T-helper 2 cell treated with Interferon-gamma antibody and Interleukin-4, amounts not matched to agents 100 ng/mL and 5 ng/mL, for 36 hours (primary cell): ENCODE data around the gene FLT1. TPM values are rescaled to one million over a fixed set of nuclear protein-coding genes. Genes with fewer than 3 reads are reported as not detected.

Experiments used
- intact Hi-C: fragments of 100-400 bp; cut with micrococcal nuclease; formaldehyde crosslinking; loops from one replicate; pipeline ENCODE4 v1.15.1; 2023
- total RNA-seq: library from RNA; stranded (reverse); gene quantifications from 2 replicates; pipeline ENCODE4 v1.2.3, GENCODE V29; 2022

FLT1 gene
- total RNA-seq, 1 donor from 2014 or later = 0.82 TPM

- intact Hi-C loops = loop anchor here (1.0 to 5.0 kb wide), 3 partner anchors 312 to 471 kb away; partner anchors contain the start of gene POMP
Measured at GRCh38 chr13:28324181-28324789, 170.6 kb downstream of the FLT1 start.

DNA sequence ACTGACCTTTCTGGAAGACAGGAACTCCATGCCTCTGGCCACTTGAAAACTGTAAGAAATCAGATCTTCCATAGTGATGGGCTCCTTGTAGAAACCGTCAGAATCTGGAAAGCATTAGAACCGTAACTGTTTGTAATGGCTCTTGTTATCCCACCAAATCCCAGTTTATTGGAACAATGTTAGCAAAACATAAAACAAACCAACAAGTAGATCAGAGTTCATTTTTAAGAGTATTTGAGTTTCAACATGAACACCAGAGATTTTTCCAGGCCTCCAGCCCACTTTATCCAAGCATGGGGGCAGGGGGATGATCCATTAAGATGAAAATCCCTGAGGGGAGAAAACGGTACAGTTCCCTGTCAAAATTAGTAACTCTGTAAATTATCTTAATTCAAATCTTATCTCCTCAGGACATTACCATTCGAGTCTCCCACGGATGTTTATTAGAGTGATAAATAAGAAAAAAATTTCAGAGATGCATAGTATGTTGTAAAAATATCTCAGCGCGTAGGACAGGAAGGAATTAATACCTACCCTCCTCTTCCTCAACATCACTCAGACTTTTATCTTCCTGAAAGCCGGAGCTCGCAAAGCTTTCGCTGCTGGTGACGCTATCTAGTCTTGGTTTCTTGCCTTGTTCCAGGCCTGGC, 172.5 kb downstream of the FLT1 start:
- intact Hi-C loops = loop anchor here (5.0 kb wide), 1 partner anchor 335 kb away; the partner anchor contains the start of gene POMP

GRCh38 chr13:28321756-28322155, 173.2 kb downstream of the FLT1 start:
- intact Hi-C loops = loop anchor here (5.0 kb wide), 1 partner anchor 336 kb away; the partner anchor contains the start of gene POMP

DNA sequence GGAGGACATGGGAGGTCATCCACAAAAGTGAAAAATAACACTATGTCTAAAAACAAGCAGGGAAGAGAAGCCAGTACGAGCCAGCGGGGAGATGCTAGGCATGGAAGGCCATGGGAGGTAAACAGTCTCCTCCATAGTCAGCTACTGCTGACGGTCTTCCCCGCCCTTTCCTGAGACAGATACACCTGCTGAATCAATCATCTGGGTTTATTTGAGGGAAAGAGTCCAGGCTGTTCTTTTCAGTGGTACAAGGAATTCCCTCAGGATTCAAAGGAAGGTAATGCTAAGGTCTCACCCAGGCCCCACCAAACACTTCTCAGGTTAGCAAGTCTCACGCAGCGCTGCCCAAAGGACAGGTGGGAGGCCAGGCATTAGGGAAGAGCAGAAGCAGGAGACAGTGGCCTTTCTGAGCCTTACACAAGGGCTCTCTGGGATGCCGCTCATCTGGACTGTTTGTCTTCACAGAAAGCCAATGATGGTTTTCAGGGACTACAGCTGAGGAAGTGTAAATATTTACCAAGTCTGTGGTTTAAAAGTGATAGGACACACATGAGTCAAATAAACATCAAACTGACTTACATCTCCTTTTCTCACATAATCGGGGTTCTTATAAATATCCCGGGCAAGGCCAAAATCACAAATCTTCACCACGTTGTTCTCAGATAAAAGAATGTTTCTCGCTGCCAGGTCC, 173.9 kb downstream of the FLT1 start:
- intact Hi-C loops = loop anchor here (5.0 kb wide), 1 partner anchor 336 kb away; the partner anchor contains the start of gene POMP

DNA sequence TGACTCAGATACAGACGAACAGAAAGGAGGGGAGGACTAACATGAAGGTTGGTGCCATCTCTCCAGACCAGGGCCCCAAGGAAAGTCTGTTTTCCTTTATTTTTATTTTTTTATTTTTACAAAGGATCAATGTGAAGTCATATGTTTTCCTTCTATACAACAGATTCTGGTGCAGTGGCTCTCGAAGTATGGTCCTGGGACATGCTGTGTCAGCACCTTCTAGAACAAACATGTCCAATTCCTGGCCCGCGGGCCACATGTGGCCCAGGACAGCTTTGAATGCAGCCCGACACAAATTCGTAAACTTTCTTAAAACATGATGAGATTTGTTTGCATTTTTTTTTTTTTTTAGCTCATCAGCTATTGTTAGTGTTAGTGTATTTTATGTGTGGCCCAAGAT, 174.7 kb downstream of the FLT1 start:
- intact Hi-C loops = loop anchor here (5.0 kb wide), 1 partner anchor 337 kb away; the partner anchor contains the start of gene POMP

DNA sequence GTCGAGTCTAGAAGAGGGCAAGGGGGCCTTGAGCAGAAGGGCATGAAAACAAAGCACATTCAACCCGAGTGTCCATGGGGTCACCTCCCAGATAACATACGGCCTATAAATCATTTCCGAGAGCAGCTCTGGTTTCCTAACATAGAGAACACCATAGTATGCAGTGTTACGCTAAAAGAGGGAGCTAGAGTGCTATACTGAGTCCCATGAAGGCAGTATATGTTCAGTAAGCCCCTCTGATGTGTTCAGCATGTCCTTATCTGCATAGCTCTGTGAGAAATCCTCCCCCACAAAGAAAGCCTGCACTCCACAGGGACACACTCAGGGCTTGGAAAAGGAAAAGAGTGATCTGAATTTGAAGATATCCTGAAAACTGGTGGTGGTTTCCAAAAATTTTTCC, 175.4 kb downstream of the FLT1 start:
- intact Hi-C loops = no loop called here

DNA sequence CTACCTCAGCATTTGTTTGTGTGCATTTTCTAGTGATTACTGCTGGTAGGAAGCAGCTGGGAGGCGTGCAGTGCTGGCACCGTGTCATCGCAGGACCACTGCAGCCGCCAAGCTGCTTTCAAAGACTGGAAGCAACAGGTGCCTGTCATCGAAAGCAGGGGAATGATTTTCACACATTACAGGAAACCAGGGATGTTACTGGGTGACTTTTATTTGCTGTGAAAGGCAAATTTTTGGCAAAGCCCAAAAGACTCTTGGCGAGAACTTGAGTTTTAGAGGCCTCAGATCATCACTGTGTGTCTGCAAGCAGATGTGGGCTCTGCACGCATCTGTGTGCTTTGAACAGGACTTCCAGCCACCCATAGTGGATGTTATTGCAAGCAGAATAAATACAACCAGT, 176.4 kb downstream of the FLT1 start:
- intact Hi-C loops = no loop called here

- intact Hi-C loops = no loop called here
Measured at GRCh38 chr13:28316836-28317235, 178.1 kb downstream of the FLT1 start.

DNA sequence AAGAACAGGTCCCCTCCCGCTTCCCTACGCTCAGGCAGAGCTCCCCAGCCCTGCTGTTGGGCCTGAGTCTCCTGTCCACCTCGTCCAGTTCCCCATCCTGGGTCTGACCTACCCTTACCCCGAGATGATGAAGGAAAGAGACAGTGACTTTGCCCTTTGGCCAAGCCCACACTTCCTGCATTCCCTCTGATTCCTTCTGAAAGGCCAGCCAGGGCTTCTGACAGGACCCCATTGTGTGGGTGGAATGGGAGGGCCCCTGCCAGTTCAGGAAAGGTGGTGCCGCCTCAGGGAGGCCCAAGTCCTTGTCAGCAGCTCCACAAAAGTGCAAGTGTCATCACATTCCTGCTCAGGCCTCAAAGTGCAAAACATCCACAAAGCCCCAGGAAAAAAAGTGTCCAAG, 178.8 kb downstream of the FLT1 start:
- intact Hi-C loops = no loop called here

DNA sequence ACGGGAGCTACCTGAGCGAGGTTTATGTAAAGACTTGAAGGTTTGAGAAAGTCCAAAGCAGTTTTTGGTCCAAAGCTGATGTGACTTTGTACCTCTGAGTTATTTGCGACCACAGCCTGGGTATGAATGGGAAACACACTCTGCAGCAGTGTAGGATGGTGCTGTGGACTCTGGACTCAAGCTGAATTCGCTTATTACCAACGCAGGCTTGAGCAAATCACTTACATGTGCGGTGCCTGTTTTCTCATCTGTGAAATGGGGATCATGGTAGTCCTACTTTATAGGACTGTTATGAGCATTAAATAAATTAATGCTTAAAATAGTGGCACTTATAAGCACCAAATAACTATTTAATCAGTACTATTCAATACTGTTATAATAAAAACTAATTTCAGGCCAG, 180.0 kb downstream of the FLT1 start:
- intact Hi-C loops = no loop called here

GRCh38 chr13:28313579-28313978, 181.3 kb downstream of the FLT1 start:
- intact Hi-C loops = no loop called here

DNA sequence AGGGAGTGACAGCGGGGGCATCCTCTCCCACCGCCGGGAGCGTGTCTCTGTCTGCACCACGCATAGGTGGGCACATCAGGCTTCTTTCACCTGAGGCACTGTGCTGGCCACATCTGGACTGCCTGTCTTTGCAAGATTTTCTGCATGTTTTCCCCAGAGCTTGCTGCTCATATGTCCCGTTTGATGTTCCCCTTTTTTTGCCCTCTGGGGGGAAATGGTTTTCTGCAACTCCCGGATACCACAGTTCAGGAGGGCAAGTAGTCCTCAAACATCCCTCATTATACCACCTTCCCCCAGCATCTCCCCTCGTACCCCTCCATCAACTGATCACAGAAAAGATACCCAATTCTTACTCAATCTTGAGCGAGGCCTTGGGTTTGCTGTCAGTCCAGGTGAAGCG, 188.6 kb downstream of the FLT1 start:
- intact Hi-C loops = no loop called here

DNA sequence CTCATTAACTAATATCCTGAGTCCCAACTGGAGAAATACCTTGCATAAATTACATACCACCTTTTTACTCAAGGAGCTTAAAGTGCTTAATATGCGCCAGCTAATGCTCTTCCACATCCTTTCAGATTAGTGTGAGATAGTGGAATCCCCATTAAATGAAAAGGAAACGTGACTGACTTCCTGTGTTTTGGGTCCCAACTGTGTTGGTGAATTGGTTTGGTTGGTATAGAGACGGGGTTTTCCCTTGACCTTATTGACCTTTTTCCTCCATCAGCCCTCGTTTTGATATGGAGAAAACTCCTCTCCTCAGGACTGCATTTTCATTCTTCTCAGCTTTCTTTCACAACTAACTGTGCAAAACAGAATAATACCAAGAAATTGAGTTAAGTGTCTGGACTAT, 193.1 kb downstream of the FLT1 start:
- intact Hi-C loops = no loop called here

DNA sequence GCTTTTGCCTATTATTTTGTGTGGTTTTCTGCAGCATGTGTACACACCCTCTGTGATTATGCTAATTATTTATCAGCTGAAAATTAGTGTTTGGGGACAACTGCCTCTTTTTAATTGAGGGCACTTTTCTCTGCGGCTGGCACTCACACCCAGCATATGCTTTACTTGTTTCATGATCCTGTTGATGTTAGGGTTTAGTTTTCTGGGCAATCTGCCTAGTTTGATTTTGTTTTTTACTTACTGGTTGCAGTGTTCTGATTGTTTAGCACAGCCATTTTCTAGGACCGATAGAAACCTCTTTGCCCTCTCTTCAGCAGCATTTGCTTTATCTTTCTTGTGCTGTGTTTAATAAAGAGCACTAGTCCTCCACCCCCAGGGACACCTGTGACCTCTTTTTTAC, 195.0 kb downstream of the FLT1 start:
- intact Hi-C loops = no loop called here

GRCh38 chr13:28297341-28297740, 197.6 kb downstream of the FLT1 start:
- intact Hi-C loops = no loop called here

GRCh38 chr13:28286263-28286662, 208.7 kb downstream of the FLT1 start:
- intact Hi-C loops = no loop called here

DNA sequence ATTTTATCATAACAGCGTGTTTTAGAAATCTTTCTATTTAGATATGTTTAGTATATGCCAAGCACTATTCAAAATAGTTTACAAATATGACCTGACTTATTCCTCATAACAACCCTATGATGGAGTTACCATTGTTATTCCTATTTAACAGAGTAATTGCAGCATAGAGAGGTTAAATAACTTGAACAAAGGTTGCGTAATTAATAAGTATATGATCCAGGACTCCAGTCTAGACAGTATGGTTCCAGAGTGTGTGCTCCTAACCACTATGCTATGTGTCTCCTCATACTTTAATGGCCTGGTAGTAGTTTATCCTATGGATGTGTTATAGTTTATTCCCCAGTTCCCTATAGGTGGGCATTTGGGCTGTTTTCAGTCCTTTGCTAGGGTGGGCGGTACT, 211.3 kb downstream of the FLT1 start:
- intact Hi-C loops = no loop called here

- intact Hi-C loops = no loop called here
Measured at GRCh38 chr13:28282451-28282850, 212.5 kb downstream of the FLT1 start.

- intact Hi-C loops = no loop called here
Measured at GRCh38 chr13:28273919-28274318, 221.0 kb downstream of the FLT1 start.

- intact Hi-C loops = no loop called here
Measured at GRCh38 chr13:28271056-28271840, 223.7 kb downstream of the FLT1 start.

DNA sequence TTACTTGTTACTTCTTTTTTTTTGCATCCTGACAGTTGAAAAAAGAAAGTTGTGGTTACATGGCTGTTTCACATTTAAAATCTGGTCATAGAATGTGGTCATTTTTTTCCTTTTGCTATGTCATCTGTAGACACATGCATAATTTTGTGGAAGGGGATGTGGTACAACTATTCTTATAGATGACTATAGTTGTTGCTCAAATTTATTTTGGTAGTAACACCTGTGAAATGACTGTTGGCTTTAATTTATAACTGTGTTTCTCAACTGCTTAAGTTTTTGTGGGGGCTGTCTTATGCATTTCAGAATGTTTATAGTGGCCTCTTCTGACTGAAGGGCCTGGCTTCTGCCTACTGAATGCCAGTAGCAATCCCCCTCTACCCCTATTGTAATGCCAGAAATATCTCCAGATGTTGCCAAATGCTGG, 226.1 kb downstream of the FLT1 start:
- intact Hi-C loops = loop anchor here (2.0 kb wide), 2 partner anchors 130 to 390 kb away; partner anchors contain the start of genes PAN3 and POMP
